Activated naive CD8-positive, alpha-beta T cell treated with anti-CD3 and anti-CD28 coated beads, Interleukin-2, amount 10 ng/mL, durations not matched to agents 7 days and 5 days (primary cell): ENCODE data around the gene MB. TPM values are rescaled to one million over a fixed set of nuclear protein-coding genes. Genes with fewer than 3 reads are reported as not detected.

Experiments used
- ATAC-seq: fragments of 150-1000 bp; cut with Tn5 transposase; one replicate; pipeline ENCODE4 v1.10.0; 2021; ENCODE audit warnings: low read depth, moderate library complexity
- POLR2A ChIA-PET: fragments of 350-600 bp; sonication (Branson Sonifier 250); formaldehyde crosslinking; loops from one replicate; lab custom pipeline; 2021; ENCODE audit warnings: antibody characterized with exemption; lab: Charles Lee
- DNase-seq: peaks from one replicate; pipeline ENCODE4 v3.0.0; 2021
- H3K27ac Mint-ChIP-seq: one replicate; pipeline ENCODE4 v1.8.0; 2022; ENCODE audit warnings: mild to moderate bottlenecking, mixed read lengths
- H3K27me3 Mint-ChIP-seq: one replicate; pipeline ENCODE4 v1.8.0; 2022; ENCODE audit warnings: mild to moderate bottlenecking, moderate library complexity, mixed read lengths
- H3K36me3 Mint-ChIP-seq: one replicate; pipeline ENCODE4 v1.8.0; 2021; ENCODE audit warnings: mild to moderate bottlenecking, mixed read lengths
- H3K4me1 Mint-ChIP-seq: one replicate; pipeline ENCODE4 v1.8.0; 2021; ENCODE audit warnings: mixed read lengths
- H3K4me3 Mint-ChIP-seq: one replicate; pipeline ENCODE4 v1.8.0; 2022; ENCODE audit warnings: mild to moderate bottlenecking, moderate library complexity, mixed read lengths
- H3K9me3 Mint-ChIP-seq: one replicate; pipeline ENCODE4 v1.8.0; 2021; ENCODE audit warnings: mixed read lengths
- total RNA-seq, 2 experiments: library from RNA; stranded (reverse); gene quantifications; one replicate each; pipeline ENCODE4 v1.2.3, GENCODE V29; 2021

The MB gene
- total RNA-seq, 2 experiments from 2014 or later: not detected

GRCh38 chr22:35609261-35609660 is 7.9 kb downstream of the MB start:
- POLR2A ChIA-PET: interaction anchor here (1.7 kb wide), 1 partner anchor 39 kb away, joined by 5 read pairs; the partner anchor contains the start of gene APOL6

DNA sequence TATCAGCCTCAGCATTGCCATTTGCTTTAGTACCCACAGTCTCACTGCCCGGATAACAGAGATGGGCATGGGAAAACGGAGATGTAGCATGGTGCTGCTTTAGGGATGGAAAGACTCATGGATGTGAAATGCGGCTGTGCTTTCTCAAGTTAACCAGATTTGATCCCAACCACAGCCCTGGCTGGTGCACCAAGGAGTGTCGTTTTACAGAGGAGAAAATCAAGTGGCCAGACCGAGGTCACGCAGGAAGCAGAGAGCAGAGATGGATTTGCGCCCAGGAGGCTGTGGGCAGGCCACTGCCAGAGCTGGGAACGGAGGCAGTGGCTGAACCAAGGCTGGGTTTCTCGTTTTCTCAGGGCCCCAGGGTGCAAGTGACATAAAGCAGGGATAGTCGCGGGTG is 9.0 kb downstream of the MB start:
- no peaks in the 10 kb centered on the region for H3K9me3 Mint-ChIP-seq
- no peak for ATAC-seq
- H3K27me3 Mint-ChIP-seq: peaks cover 27% of the 10 kb centered on the region
- no peak overlapping the region for H3K4me3 Mint-ChIP-seq
- POLR2A ChIA-PET: no interaction called here
- H3K27ac Mint-ChIP-seq: no peak overlapping the region
- DNase-seq: no peak
- peaks cover 17% of the 10 kb centered on the region for H3K4me1 Mint-ChIP-seq
- no peaks in the 10 kb centered on the region for H3K36me3 Mint-ChIP-seq

More at GRCh38 chr22:35609261-35609660, 7.9 kb downstream of the MB start:
- H3K36me3 Mint-ChIP-seq: no peaks in the 10 kb centered on the region
- H3K27ac Mint-ChIP-seq: no peak overlapping the region
- peaks cover 27% of the 10 kb centered on the region for H3K27me3 Mint-ChIP-seq
- DNase-seq (no peak), ATAC-seq (no peak)
- no peaks in the 10 kb centered on the region for H3K9me3 Mint-ChIP-seq
- peaks cover 17% of the 10 kb centered on the region for H3K4me1 Mint-ChIP-seq
- no peak overlapping the region for H3K4me3 Mint-ChIP-seq

DNA sequence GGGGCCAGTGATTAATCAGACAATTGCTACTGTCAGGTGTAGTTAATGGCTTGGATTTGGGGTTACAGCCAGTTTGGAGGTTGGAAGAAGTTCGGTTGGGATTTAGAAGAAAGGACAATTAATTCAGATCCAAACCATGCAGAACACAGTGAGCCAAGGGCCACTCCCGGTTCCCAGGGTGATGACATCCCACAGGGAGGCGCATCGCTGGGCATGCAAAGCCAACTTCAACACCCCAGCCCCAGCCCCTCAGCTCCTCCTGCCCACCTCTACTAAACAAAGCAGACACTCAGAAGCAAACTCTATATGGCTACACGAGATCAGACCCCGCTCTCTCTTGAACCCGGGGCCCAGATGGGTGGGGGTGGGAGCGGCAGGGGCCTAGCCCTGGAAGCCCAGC is 10.2 kb downstream of the MB start:
- POLR2A ChIA-PET: no interaction called here
- H3K27me3 Mint-ChIP-seq: peaks cover 27% of the 10 kb centered on the region
- no peaks in the 10 kb centered on the region for H3K36me3 Mint-ChIP-seq
- ATAC-seq (no peak), DNase-seq (no peak)
- H3K4me1 Mint-ChIP-seq: peaks cover 14% of the 10 kb centered on the region
- H3K27ac Mint-ChIP-seq: no peak overlapping the region
- H3K9me3 Mint-ChIP-seq: no peaks in the 10 kb centered on the region
- no peak overlapping the region for H3K4me3 Mint-ChIP-seq

DNA sequence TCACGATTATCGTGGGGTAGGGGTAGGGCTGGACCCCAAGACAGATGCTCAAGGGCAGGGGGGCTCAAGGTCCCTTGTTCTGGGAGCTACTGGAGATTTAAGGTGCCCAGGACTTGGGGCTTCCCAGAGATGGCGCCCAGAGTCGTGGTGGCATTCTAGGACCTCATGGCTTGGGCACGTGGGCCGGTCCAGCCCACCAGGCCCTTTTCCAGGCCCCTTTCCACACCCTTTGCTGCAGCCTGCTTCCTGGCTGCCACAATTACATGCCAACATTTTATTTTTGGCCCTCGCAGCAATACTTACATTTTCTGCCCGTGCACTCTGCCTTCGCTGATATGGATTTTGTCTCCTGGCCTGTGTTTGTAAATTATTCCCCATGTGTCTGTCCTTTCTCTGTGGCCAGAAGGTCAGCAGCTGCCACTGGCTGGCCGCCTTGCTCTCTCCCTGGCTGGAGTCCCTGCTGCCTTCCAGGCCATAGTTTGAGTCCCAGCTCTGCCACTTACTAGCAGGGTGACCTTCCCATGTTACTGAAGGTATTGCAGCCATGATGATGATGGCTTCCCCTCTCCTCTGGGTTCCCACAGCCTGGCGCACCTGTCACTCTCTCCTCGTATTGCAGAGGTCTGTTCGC is 11.2 kb downstream of the MB start:
- no peak overlapping the region for H3K27ac Mint-ChIP-seq
- no peak overlapping the region for H3K4me3 Mint-ChIP-seq
- no peaks in the 10 kb centered on the region for H3K9me3 Mint-ChIP-seq
- no peaks in the 10 kb centered on the region for H3K36me3 Mint-ChIP-seq
- no peak for ATAC-seq
- DNase-seq: no peak
- H3K4me1 Mint-ChIP-seq: peaks cover 6% of the 10 kb centered on the region
- POLR2A ChIA-PET: no interaction called here
- peaks cover 27% of the 10 kb centered on the region for H3K27me3 Mint-ChIP-seq

DNA sequence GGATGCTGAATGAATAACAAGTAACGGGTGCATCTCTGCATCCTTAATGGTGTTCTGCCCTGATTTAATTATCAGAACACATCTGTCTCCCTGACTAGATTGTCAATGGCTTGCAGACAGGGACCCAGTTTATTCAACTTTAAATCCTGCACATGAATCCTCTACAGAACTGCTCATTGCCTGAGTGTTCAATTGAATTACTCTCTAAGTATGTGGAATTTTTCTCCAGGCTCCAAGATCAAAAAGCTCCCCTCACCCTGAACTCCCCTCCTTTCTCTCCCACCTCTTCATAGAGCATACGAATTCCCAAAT is 11.8 kb downstream of the MB start:
- no peak overlapping the region for H3K4me3 Mint-ChIP-seq
- H3K4me1 Mint-ChIP-seq: peaks cover 3% of the 10 kb centered on the region
- no peak for ATAC-seq
- H3K36me3 Mint-ChIP-seq: no peaks in the 10 kb centered on the region
- POLR2A ChIA-PET: no interaction called here
- peaks cover 27% of the 10 kb centered on the region for H3K27me3 Mint-ChIP-seq
- no peak overlapping the region for H3K27ac Mint-ChIP-seq
- no peak for DNase-seq
- no peaks in the 10 kb centered on the region for H3K9me3 Mint-ChIP-seq

- DNase-seq: no peak
- no peaks in the 10 kb centered on the region for H3K36me3 Mint-ChIP-seq
- H3K4me1 Mint-ChIP-seq: peaks cover 3% of the 10 kb centered on the region
- no peak overlapping the region for H3K27ac Mint-ChIP-seq
- peaks cover 24% of the 10 kb centered on the region for H3K27me3 Mint-ChIP-seq
- no peak overlapping the region for H3K4me3 Mint-ChIP-seq
- no peaks in the 10 kb centered on the region for H3K9me3 Mint-ChIP-seq
- POLR2A ChIA-PET: no interaction called here
- ATAC-seq: peak; percentile 42
These were observed 12.3 kb downstream of the MB start for GRCh38 chr22:35604621-35605368.

DNA sequence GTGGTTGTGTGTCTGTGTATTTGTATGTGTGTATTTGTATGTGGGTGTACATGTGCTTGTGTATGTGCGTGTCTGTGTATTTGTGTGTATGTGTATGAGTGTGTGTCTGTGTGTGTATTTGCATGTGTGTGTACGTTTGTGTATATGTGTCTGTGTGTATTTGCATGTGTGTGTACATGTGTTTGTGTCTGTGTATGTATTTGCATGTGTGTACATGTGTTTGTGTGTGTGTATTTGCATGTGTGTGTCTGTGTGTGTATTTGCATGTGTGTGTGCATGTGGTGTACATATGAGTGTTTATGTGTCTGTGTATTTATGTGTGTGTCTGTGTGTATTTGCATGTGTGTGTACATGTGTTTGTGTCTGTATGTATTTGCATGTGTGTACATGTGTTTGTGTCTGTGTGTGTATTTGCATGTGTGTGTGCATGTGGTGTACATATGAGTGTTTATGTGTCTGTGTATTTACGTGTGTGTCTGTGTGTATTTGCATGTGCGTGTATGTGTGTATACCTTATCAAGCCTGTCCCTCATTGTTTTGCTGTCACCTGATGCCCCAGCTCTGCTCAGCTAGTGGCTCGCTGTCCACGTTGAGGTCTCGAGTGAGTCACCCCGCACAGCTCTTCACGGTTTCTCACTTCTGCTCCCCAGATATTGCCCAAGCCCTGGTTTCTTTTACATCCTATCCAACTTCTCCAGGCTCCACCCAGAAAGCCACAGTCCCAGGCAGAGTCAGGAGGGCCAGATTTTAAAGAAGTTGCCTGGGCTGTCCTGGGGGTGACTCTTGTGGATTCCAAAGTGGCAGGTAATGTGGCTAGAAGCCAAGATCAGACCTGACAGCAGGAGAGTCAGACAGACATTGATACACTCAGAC is 15.2 kb downstream of the MB start:
- Mint-ChIP-seq H3K36me3 (no peaks in the 10 kb centered on the region), H3K9me3 (no peaks in the 10 kb centered on the region), H3K4me3 (no peak overlapping the region), H3K27ac (no peak overlapping the region), H3K4me1 (peaks cover 3% of the 10 kb centered on the region), H3K27me3 (peaks cover 10% of the 10 kb centered on the region)
- POLR2A ChIA-PET: no interaction called here
- DNase-seq (no peak), ATAC-seq (no peak)

- ATAC-seq: no peak
- Mint-ChIP-seq H3K27ac (no peak overlapping the region), H3K4me3 (no peak overlapping the region)
These were observed 16.0 kb downstream of the MB start for GRCh38 chr22:35601013-35601580.

DNA sequence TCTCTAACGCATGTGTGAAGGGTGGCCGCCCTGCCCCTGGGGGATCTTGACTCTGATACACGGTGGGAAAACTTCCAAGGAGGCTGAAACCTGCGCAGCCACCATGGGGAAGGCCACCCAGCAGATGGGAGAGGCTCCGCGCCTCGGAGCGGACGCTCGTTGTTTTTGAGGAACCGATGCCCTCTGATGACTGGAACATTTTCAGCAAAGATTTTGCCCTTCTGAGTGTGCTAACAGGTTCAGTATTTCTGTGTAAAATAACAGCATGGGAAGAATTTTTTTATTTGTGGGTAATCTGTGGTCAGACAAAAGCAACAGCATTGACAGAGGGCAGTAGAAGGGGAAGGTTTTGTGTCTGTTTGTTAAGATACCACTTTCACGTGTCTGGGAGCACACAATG is 16.7 kb downstream of the MB start:
- POLR2A ChIA-PET: no interaction called here
- Mint-ChIP-seq H3K36me3 (no peaks in the 10 kb centered on the region), H3K27me3 (peaks cover 6% of the 10 kb centered on the region), H3K27ac (no peak overlapping the region), H3K4me3 (no peak overlapping the region), H3K4me1 (peaks cover 3% of the 10 kb centered on the region), H3K9me3 (no peaks in the 10 kb centered on the region)
- ATAC-seq: no peak
- no peak for DNase-seq

More at GRCh38 chr22:35601013-35601580, 16.0 kb downstream of the MB start:
- POLR2A ChIA-PET: no interaction called here
- no peak for DNase-seq
- H3K36me3 Mint-ChIP-seq: no peaks in the 10 kb centered on the region
- H3K9me3 Mint-ChIP-seq: no peaks in the 10 kb centered on the region
- peaks cover 3% of the 10 kb centered on the region for H3K4me1 Mint-ChIP-seq
- peaks cover 7% of the 10 kb centered on the region for H3K27me3 Mint-ChIP-seq

GRCh38 chr22:35599364-35599763 is 17.8 kb downstream of the MB start:
- no peaks in the 10 kb centered on the region for H3K4me1 Mint-ChIP-seq
- no peak for DNase-seq
- no peak for ATAC-seq

GRCh38 chr22:35598396-35598710 is 18.8 kb downstream of the MB start:
- POLR2A ChIA-PET: no interaction called here
- DNase-seq: no peak
- H3K36me3 Mint-ChIP-seq: no peaks in the 10 kb centered on the region
- no peak overlapping the region for H3K27ac Mint-ChIP-seq
- no peak overlapping the region for H3K4me3 Mint-ChIP-seq
- H3K9me3 Mint-ChIP-seq: no peaks in the 10 kb centered on the region
- H3K27me3 Mint-ChIP-seq: no peaks in the 10 kb centered on the region
- ATAC-seq: no peak
- no peaks in the 10 kb centered on the region for H3K4me1 Mint-ChIP-seq

More at GRCh38 chr22:35599364-35599763, 17.8 kb downstream of the MB start:
- POLR2A ChIA-PET: no interaction called here
- H3K27me3 Mint-ChIP-seq: peaks cover 1% of the 10 kb centered on the region
- H3K9me3 Mint-ChIP-seq: no peaks in the 10 kb centered on the region
- H3K27ac Mint-ChIP-seq: no peak overlapping the region
- no peaks in the 10 kb centered on the region for H3K36me3 Mint-ChIP-seq
- H3K4me3 Mint-ChIP-seq: no peak overlapping the region

GRCh38 chr22:35597692-35598395 is 19.3 kb downstream of the MB start:
- H3K27me3 Mint-ChIP-seq: no peaks in the 10 kb centered on the region
- no peak for ATAC-seq
- no peak overlapping the region for H3K4me3 Mint-ChIP-seq
- no peak overlapping the region for H3K27ac Mint-ChIP-seq
- no peaks in the 10 kb centered on the region for H3K9me3 Mint-ChIP-seq
- H3K36me3 Mint-ChIP-seq: no peaks in the 10 kb centered on the region
- H3K4me1 Mint-ChIP-seq: no peaks in the 10 kb centered on the region
- DNase-seq: no peak
- POLR2A ChIA-PET: no interaction called here

GRCh38 chr22:35596821-35597220 is 20.3 kb downstream of the MB start:
- Mint-ChIP-seq H3K27me3 (no peaks in the 10 kb centered on the region), H3K9me3 (no peaks in the 10 kb centered on the region), H3K4me3 (no peak overlapping the region), H3K4me1 (no peaks in the 10 kb centered on the region), H3K36me3 (no peaks in the 10 kb centered on the region), H3K27ac (no peak overlapping the region)
- DNase-seq: no peak
- POLR2A ChIA-PET: no interaction called here
- no peak for ATAC-seq
